T-helper 22 cell (primary cell): ENCODE measurements around the gene KRT82.
"Not testable (repeated sequence)": the region's sequence is repeated elsewhere in the genome, so short reads cannot be mapped to it uniquely, and the experiment has no call there.

Experiments
- DNase-seq: peaks from one replicate; pipeline ENCODE4 v3.0.0-alpha.2; 2020; ENCODE audit warnings: low read depth

The KRT82 gene

DNA sequence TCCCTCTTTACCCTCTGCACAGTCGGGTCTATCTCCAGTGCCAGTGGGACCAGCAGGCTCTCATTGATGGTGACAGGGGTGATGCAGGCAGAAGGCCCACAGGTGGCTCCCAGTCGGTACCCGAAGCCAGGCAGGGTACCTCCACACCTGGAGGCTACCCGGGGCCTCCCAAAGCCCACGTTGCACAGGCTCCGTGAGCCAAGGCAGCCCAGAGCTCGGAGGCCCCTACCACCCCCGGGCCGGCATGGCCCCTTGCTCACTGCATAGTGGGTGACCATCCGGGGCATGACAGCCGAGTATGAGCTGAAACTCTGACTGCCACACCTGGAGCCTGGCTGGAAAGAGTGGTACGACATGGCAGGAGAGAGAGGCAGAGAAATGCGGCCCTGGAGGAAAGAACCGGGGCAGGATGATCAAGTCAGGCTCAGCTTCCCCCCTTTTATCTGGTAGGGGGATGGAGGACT, at the start of gene KRT82:
Gene KRT82, minus strand, starts transcription at position 414 of the 464 bp plus-strand sequence. Its CDS starts 58 bp downstream, at position 356.
- no peak for DNase-seq

DNA sequence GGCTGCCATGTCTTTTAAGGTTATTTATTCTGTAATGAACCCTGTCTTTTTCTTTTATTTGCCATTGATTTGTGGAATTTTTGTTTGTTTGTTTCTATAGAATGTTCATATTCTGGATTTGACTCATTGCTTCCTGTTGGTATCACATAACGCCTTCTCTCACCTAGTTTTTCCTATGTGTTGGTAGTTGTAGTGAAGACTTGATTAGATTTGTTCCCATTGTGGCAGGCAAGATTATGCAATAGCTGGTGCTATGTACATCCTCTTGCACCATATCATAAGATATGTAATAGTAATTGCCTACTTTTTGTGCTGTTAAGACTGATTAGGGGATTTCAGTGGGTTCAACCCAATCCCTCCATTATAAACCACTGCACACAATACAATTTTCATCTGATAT, 49.7 kb upstream of the KRT82 start:
- DNase-seq, result no peak

DNA sequence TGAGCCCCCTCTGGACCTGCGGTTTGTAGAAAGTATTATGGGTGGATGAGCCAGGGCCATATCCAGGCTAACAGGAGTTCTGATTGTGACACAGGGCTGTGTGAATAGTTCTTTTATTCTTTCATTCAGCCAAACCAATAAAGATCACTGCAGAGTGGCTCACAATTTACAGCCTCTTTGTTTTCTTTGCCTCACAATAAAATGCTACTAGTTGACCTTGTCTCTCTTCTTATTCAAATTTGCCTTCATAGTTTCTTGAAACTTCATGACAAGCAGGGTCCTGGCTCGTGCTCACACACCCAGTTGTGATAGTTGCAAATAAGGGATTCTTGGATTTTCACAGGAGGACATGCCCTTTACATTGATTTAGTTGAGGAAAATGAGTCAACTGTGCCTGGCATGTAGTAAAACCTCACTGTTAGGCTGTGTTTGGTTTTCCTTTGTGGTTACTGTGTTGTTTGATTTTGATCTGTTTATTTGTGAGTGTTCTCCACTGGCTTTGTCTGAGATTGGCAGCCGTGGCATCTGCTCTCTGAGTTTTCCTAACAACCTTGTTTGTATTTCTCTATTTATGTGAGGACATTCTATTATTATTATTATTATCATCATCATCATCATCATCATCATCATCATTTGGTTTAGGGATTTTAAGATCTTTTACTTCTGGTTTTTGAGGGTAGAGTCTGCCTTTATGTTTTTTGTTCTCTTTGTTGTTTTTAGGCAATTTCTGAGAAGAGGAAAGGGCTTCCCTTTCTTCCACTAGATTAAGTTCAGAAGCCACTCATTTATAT, 48.5 kb upstream of the KRT82 start:
- no peak for DNase-seq

DNA sequence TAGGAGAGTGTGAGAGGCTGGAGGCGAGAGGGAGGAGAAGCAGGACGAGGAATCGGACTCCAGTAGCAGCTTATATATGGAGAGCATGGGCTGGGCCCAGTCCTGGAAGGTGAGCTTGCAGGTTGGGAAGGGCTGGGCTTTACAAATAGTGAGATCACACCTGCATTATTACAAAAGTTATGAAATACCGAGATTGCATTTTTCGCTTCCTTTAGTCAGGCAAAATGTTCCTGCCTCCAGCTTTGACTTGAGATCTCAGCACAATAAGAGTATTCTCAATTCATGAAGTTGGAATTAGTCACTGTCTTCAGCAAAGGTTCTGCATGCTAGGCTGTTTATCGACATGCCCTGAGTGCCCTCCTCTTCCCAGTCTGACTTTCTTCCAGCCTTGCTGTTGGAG, 46.0 kb upstream of the KRT82 start, which contains the start of gene KRT6B:
Gene KRT6B, minus strand, starts transcription at position 46 of the 400 bp plus-strand sequence. CDS start 68 bp downstream, outside the sequence.
- DNase-seq, result no peak

DNA sequence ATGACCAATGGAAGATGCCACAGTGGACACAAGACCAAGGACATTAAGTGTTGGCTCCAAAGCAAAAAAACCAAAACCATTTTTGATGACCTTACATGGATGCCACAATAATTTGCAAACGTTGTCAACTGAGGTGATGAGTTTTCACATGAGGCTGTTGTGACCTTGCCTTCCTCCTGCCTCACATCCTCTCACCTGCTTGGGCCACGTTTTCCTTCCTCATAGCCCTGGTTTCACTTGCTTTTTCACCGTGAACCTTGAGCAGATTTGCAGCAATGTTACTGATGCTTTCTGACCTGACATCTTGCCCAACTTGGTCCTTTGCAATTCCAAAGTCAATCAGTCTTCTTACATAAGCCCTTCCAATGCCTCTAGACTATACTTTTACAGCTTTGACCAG, 42.1 kb upstream of the KRT82 start:
- no peak for DNase-seq

DNA sequence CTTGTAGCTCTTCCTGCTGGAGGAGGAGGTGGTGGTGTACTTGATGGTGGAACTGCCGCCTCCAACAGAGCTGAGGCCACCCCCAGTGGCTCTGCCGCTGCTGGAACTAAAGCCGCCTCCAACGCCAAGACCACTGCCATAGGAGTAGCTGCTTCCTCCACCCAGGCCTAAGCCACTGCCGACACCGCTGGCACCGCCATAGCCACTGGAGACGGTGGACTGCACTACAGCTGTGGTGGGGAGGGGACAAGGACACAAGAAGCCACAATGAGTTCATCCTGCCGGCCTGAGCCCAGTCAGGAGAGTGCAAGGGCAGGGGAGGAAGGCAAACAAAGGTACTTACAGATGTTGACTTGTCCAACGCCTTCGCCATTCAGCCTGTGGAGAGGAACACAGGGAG, 41.1 kb upstream of the KRT82 start:
- not testable (repeated sequence) for DNase-seq

DNA sequence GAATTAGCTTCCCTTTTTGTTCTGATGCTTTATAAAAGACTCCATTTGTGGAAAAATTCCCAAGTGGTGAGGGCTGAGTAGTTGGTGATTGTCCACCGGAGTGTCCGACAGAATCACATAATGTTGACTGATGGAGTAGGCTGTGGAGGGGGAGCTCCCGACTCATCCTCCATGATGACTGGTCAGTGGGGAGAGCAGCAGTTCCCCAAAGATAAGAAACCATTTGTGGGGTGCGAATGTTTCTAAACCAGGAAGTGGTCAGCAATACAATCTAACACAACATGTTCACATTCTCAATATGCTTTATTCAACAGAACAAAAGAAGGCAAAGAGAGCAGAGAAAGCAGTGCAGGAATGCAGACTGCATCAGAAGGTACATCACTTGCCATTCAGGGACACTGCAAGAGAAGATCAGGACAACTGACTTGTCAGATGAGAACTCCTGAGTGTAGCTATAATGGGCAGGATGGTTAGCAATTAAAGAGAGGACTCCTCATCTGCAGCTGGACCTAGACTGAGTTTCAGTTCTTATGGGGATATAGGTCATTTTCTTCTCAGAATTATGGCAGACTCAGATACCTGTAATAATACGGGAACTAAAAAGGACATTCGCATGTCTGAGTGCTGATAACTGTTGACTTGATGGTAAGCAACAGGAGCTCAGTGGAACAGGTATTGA, 40.4 kb upstream of the KRT82 start:
- DNase-seq, result no peak

DNA sequence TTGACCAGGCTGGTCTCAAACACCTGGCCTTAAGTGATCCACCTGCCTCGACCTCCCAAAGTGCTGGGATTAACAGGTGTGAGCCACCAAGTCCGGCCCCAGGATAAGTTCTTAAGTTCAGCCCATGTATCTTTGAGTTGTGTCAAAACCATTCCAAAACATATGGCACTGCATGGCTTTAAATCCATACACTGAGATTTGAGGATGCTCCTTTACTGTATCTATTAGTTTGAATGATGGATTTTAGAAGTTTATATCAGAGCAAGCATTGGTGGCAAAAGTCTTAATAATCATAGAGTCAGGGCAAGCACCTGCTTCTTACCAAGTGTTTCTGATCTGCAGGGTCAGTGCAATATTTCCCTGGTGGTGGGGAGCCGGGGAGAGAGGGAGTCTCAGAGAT, 39.7 kb upstream of the KRT82 start:
- DNase-seq, result no peak

DNA sequence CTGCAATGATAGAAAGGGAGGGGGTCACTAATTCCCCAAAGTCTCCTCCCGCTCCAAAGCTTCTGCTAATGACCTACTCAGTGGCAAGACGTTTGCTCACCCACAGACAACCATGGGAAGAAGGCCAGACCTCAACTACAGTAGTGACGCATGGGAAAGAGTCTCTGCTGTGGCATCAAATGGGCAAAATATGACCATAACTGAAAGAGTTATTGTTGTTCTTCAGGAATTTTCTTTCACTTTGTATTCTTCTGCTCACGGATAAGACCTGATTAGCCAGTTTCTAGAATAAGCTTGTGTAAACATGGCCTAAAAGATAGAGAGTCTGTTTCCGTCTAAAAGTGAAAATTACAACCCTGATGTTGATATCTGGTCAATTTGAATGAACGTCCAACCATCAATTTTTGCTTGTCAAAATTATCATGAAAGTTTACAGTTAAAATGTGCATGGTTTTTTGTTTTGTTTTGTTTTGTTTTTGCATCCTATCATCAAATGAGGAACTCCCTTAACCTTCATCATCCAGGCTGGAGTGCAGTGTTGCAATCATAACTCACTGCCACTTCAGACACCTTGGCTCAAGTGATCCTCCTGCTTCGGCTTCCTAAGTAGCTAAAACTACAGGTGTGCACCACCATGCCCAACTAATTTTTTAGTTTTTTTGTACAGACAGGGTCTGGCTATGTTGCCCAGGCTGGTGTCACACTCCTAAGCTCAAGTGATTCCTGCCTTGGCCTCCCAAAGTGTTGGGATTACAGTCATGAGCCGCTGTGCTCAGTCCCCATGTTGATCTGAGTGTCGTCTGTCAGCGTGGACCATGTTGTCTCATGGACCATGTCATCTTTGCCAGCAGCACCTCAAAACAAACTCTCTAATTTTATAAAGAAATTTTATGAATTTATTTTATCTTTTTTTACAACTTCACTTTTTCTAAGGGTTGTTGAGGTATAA, 38.8 kb upstream of the KRT82 start:
- DNase-seq, result no peak

DNA sequence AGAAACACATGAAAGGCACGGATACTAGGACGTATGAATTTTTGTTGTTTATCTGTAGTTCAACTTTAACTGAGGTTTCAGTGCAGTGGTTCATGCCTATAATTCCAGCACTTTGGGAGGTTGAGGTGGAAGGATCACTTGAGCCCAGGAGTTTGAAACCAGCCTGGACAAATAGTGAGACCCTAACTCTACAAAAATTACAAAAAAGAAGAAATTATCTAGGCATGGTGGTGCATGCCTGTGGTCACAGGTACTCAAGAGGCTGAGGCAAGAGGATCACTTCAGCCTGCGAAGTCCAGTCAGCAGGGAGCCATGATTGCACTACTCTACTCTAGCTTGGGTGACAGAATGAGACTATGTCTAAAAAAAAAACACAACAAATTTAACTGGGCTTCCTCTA, 37.8 kb upstream of the KRT82 start:
- no peak for DNase-seq

DNA sequence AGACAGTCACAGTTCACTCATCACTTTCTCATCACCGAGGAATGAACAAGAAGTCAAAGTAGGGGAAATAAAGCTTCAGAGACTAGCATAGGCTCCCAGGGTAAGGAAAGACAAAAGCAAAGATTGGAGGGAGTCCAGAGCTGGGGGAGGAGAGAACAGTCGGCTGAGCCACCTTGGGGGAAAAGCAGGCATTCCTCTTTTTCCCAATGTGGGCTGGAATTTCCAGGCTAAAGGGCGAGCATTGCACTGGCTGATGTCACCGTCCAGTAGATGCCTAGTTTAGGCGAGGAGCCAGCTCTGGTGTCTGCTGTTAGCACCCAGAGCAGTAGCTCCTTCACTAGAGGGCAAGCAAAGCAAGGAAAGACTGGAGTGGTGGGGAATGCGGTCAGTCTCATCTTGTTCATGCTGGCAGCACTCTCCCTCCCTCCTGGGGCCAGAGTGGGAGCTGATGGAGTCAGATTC, 36.5 kb upstream of the KRT82 start:
- no peak for DNase-seq

DNA sequence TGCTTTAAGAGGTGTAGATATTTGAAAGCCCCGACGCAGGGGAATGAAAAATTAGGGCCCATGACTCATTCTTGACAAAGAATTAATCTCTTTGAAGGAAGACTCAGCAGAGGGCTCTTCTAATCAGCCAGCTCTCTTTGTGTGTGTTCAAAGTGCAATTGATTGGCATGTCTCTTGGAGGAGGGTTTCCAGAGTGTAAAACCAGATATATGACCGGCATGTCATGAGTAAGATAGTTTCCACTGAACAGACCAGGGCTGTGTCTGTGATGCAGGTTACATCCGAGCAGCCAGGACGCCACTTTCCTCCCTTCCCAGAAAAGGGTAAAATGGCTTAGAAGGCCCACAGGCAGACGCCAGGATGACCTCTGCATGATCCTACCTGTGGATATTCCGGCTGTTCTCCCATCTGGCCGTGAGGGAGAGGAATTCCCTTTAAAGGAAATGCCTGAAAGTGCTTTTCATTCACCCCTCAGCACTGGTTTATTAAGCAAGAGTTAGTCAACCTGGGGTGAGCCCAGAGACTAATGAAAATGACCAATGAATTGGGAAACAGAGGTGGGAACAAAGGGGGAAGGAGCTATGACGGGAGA, 35.3 kb upstream of the KRT82 start:
- no peak for DNase-seq

DNA sequence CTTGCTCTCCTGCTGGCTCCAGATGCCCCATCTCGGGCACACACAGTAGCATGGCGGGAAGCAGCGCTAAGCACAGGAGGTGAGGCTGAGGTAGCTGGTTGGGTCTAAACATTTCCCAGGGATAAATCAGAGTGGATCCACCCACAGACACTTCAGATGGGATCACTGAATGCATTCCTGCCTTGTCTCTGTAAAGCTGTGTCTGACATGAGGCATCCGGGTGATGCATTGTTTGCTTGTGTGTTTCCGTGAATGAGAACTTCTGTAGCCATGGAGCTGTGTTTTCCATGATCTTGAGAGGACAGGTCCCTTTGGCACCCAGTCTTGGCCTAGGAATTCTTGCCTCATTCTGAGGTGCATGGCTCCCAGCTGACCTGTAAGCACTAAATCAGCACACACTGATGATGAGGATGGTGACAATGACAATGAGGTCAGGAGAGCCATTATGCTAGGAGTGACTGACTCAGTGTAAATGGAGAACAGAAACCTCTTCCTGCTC, 34.7 kb upstream of the KRT82 start:
- no peak for DNase-seq

DNA sequence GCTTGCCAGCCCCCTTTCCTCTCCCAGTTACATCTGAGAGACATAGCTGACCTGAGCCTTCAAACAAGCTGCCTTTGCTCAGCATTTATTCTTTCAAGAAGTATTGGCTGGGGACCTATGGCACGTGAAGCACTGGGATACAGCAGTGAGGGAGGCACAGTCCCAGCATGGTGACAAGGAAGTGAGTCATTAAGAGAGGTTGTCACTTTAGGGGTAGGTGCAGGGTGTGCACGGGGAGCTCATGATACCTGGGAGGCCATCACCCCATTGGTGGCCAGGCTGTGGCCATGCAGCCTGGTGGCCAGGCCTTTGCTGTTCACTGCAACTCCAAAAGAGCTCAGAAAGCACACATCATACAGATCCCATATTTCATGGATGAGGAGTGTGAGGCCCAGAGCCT, 33.7 kb upstream of the KRT82 start:
- DNase-seq, result no peak

DNA sequence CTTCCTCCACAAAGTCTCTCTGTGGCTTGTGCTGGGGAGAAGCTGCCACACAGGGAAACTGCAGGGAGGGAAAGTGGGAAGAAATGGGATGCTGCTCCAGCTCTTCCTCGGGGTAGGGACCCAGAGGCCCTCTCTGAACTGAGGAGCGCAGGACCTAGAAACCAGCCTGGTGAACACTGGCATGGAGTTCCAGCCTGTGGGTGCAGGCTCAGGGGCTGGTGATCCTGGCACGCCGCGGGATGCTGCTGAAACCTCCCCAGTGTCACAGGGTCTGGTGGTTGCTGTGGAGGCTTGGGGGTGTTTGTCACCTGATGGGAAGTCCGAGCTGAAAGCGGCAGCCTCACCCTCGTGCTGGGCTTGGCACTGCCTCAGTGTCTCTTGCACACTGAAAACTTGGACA, 33.3 kb upstream of the KRT82 start:
- DNase-seq, result no peak

DNA sequence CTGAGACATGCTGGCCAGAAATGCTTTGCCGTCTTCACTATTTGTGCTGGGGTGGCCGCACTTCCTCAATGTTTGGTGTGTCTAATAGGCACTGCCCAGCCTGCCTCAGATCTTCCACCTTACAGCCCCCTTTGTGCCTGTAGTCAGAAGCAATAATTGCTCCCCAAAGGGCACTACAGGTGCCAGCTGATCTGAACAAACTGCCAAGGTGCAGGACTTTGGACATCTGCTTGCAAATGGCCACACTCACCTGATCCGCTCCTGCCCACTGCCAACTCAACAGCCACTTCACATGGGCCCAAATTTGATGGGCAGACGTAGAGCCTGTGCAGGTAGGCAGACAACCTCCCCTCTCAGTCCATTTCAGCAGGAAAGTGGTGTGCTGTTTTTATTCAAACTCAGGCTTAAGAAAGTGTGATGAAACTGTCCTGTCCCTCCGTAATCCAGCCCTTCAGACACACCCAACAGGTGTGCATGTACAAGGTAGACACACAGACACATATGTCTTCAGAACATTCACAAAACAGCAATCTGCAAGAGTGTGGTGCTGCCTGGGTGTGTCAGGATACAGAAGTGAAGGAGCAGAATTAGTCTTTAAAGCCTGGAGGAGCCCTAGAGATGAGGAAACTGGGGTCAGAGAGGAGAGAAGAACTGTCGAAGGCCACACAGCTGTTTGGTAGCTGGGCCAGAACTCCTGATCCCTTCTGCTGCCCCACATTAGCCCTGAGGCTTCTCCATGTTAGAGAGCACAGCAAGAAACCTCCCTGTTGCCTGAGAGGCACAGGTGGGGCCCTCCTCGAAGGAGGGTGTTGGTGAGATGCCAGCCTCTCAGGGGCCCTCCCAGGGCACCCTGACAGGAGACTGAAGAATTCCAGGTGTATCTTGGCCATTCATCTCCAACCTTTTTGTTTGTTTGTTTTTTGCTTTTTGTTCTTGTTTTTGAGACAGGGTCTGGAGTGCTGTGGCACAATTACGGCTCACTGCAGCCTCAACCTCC, 32.5 kb upstream of the KRT82 start:
- DNase-seq, result no peak

DNA sequence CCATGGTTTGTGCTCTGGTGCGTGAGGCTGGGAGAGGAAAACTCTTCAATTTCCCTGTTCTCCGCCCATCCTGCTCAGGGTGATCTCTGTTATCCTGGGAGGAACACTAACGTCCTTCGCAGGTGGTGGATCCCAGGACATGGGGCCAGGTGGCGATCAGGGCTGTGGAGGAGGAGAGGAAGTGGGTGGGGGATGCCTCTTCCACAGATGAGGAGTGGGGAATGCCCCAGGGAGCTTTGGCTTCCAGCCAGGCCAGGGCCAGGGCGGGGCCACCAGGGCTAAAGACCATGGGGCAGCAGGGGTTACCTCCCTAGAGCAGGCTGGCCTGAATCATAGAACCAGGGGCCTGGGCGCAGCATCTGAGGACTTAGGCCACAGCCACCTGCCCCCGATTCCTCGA, 31.4 kb upstream of the KRT82 start:
- DNase-seq, result no peak

DNA sequence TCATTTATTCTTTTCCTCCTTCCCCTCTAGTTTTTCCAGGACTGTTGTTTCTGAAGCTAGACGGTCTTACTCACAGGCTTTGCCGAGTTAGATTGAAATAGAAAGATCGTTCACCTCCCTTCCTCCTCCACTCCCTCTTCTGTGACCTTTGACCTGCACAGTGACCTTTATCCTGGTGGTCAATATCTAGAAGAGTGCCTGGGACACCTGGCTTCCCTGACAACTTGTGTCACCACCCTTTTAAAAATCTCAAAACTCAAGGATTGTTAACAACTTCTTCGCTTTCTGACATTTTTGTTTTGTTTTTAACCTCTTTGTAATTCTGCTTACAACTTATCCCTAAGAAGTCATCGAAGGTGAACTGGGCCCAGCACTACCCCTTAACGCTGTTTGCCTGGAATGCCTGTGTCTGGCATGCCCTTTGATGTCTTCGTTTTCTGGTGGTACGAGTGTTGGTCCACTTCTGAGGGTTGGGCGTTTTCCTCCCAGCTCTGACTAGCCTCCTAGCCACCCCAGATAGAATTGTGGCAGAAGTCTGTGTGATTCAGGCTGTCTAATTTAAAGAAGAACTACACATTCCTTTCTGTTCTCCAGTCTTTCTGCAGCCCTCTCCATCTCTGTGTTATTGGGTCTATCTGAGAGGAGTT, 30.8 kb upstream of the KRT82 start:
- DNase-seq, result no peak

DNA sequence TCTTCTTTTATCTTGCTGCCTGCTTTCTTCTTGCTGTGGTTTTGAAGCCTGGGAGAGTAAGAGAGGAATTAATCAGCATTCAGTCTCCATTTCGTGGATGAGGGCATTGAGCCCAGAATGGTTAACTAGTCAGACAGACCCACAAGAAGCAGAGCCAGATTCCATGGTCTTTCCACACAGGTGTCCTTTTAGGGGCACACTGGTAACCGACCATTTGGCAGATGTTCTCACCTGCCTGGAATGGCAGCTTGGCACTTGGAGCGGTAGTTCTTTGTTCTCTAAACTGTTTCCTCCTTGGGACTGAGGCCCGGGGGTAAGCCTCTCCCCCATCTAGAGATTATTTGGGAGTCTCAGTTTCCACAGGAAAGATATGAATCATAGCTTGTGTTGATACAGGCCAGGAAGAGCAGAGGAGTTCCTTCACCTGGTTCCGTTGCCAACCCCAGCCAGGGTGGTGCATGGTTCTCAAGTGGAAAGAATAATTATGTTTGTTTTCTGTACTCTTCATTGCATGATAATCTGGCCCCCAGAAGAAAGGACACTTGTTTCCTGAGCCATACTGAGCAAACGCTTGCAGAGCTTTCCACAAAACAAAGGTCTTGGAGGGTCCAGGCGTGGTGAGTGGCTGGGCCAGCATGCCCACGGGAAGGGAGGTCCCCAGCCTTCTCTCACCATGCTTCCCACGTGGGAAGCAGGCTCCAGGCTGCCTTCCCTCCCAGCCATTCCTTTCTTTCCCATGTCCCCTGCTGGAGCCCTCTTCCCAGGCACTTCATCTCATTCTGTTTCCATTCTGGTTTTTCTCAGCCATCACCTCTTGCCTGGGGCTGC, 30.1 kb upstream of the KRT82 start:
- DNase-seq, result no peak
